SU-DHL-6 (cell line): ENCODE measurements around the gene CDC42BPG.

Experiments used
- H2AFZ ChIP-seq: fragments of 200-600 bp; sonication (generic); 2 replicates; pipeline ENCODE4 v1.6.1; 2014; ENCODE audit warnings: low read depth, mild to moderate bottlenecking, moderate library complexity, mixed read lengths, antibody characterized with exemption, low read length; ENCODE audit not compliant: severe bottlenecking
- H3F3A ChIP-seq: fragments of 200-600 bp; shearing (Covaris generic); 2 replicates; pipeline ENCODE4 v1.6.0; 2016; ENCODE audit warnings: antibody characterized with exemption, mild to moderate bottlenecking; ENCODE audit not compliant: insufficient read depth
- H3K27ac ChIP-seq: fragments of 200-600 bp; sonication (generic); 2 replicates; pipeline ENCODE4 v1.5.1; 2016; ENCODE audit warnings: low read depth, mild to moderate bottlenecking, low read length, moderate library complexity, mixed read lengths
- H3K27me3 ChIP-seq: fragments of 200-600 bp; sonication (generic), shearing (Covaris generic); 2 replicates; pipeline ENCODE4 v1.6.0; 2014; ENCODE audit warnings: mild to moderate bottlenecking, low read length
- H3K36me3 ChIP-seq: fragments of 200-600 bp; sonication (generic); 2 replicates; pipeline ENCODE4 v1.6.1; 2014; ENCODE audit warnings: mild to moderate bottlenecking, low read length, mixed read lengths
- H3K4me2 ChIP-seq: fragments of 300-600, 200-600 bp; shearing (Covaris generic), sonication (generic); 2 replicates; pipeline ENCODE4 v1.6.0; 2014; ENCODE audit warnings: low read length, low read depth, mild to moderate bottlenecking; ENCODE audit not compliant: poor library complexity, severe bottlenecking
- H3K4me3 ChIP-seq: fragments of 200-600 bp; sonication (generic); 2 replicates; pipeline ENCODE4 v1.5.1; 2014; ENCODE audit warnings: antibody characterized with exemption, low read length, mild to moderate bottlenecking, mixed read lengths; ENCODE audit not compliant: insufficient read depth, poor library complexity, severe bottlenecking
- H3K79me2 ChIP-seq: fragments of 200-600 bp; sonication (generic); 2 replicates; pipeline ENCODE4 v1.6.1; 2014; ENCODE audit warnings: mild to moderate bottlenecking, low read length, moderate library complexity; ENCODE audit not compliant: insufficient read depth
- H3K9ac ChIP-seq: fragments of 200-600 bp; sonication (generic); 2 replicates; pipeline ENCODE4 v1.7.0; 2014; ENCODE audit warnings: mild to moderate bottlenecking, low read length
- H3K9me2 ChIP-seq: fragments of 200-600 bp; sonication (generic); replicated peaks from 2 replicates; pipeline ENCODE4 v1.6.1; 2014; ENCODE audit warnings: low read length; ENCODE audit not compliant: insufficient read depth
- H3K9me3 ChIP-seq: fragments of 200-600 bp; sonication (generic); 2 replicates; pipeline ENCODE4 v1.6.1; 2014; ENCODE audit warnings: low read length, mixed read lengths; ENCODE audit not compliant: insufficient read depth
- H4K20me1 ChIP-seq: fragments of 200-600 bp; sonication (generic); 2 replicates; pipeline ENCODE4 v1.6.1; 2014; ENCODE audit warnings: low read depth, mild to moderate bottlenecking, antibody characterized with exemption, low read length, moderate library complexity, mixed read lengths
- CTCF ChIP-seq: fragments of 200-600 bp; sonication (generic); IDR thresholded peaks from one replicate; pipeline ENCODE4 v1.5.1; 2017; ENCODE audit warnings: antibody characterized with exemption, mild to moderate bottlenecking, low read length, moderate library complexity; ENCODE audit not compliant: insufficient read depth, poor library complexity, severe bottlenecking
- EZH2phosphoT487 ChIP-seq: fragments of 200-600 bp; sonication (generic), shearing (Covaris generic); conservative IDR thresholded peaks from 2 replicates; pipeline ENCODE4 v1.6.1; 2018; ENCODE audit warnings: mild to moderate bottlenecking, antibody characterized with exemption, low read length, moderate library complexity, mixed read lengths

CDC42BPG gene

GRCh38 chr11:64833509-64833908 is 10.9 kb downstream of the CDC42BPG start:
- Histone ChIP-seq H3K9me3 (no peaks in the 10 kb centered on the region), H4K20me1 (no peaks in the 10 kb centered on the region), H3F3A (no peaks in the 10 kb centered on the region), H3K36me3 (no peaks in the 10 kb centered on the region), H3K79me2 (no peaks in the 10 kb centered on the region), H3K9ac (no peak overlapping the region), H3K4me2 (no peak overlapping the region), H3K27me3 (no peaks in the 10 kb centered on the region), H3K4me3 (no peak overlapping the region), H3K27ac (no peak overlapping the region), H3K9me2 (no peaks in the 10 kb centered on the region), H2AFZ (no peak overlapping the region)
- TF ChIP-seq CTCF (no peak), EZH2phosphoT487 (no peak)

- Histone ChIP-seq H3K9me2 (no peaks in the 10 kb centered on the region), H4K20me1 (no peaks in the 10 kb centered on the region), H3K36me3 (no peaks in the 10 kb centered on the region), H3K9me3 (no peaks in the 10 kb centered on the region), H3F3A (no peaks in the 10 kb centered on the region), H3K4me2 (no peak overlapping the region), H3K79me2 (no peaks in the 10 kb centered on the region), H3K9ac (no peak overlapping the region), H3K27ac (no peak overlapping the region), H3K27me3 (no peaks in the 10 kb centered on the region), H3K4me3 (no peak overlapping the region), H2AFZ (no peak overlapping the region)
- TF ChIP-seq CTCF (no peak), EZH2phosphoT487 (no peak)
These were observed 11.3 kb downstream of the CDC42BPG start for GRCh38 chr11:64833198-64833502.

- Histone ChIP-seq H3K9me3 (no peaks in the 10 kb centered on the region), H3K36me3 (no peaks in the 10 kb centered on the region), H3K9me2 (no peaks in the 10 kb centered on the region), H2AFZ (no peak overlapping the region), H4K20me1 (no peaks in the 10 kb centered on the region), H3K4me3 (no peak overlapping the region), H3F3A (no peaks in the 10 kb centered on the region), H3K79me2 (no peaks in the 10 kb centered on the region), H3K4me2 (no peak overlapping the region), H3K27me3 (no peaks in the 10 kb centered on the region), H3K9ac (no peak overlapping the region), H3K27ac (no peak overlapping the region)
- TF ChIP-seq EZH2phosphoT487 (no peak), CTCF (no peak)
These were observed 11.8 kb downstream of the CDC42BPG start for GRCh38 chr11:64832467-64833197.
